Activated naive CD8-positive, alpha-beta T cell (primary cell): ENCODE data around the gene CHST3.
"Not testable (repeated sequence)": the region's sequence is repeated elsewhere in the genome, so short reads cannot be mapped to it uniquely, and the experiment has no call there.

Experiments used
- H3K27ac Mint-ChIP-seq: one replicate; pipeline ENCODE4 v1.8.0; 2021; ENCODE audit warnings: mixed read lengths
- H3K27me3 Mint-ChIP-seq: one replicate; pipeline ENCODE4 v1.8.0; 2021; ENCODE audit warnings: mixed read lengths
- H3K36me3 Mint-ChIP-seq: one replicate; pipeline ENCODE4 v1.8.0; 2021; ENCODE audit warnings: mixed read lengths
- H3K4me1 Mint-ChIP-seq: one replicate; pipeline ENCODE4 v1.8.0; 2021; ENCODE audit warnings: low read depth, mixed read lengths
- H3K4me3 Mint-ChIP-seq: one replicate; pipeline ENCODE4 v1.8.0; 2021; ENCODE audit warnings: mild to moderate bottlenecking, mixed read lengths
- H3K9me3 Mint-ChIP-seq: one replicate; pipeline ENCODE4 v1.8.0; 2021; ENCODE audit warnings: low read depth, mixed read lengths

Gene CHST3

GRCh38 chr10:71964098-71964742 is at the start of gene CHST3:
Gene CHST3, plus strand, starts transcription at chr10:71964395. Its CDS starts 41,448 bp downstream, at chr10:72005843.
- Mint-ChIP-seq H3K27ac (peak within 1 kb of the TSS; percentile 84), H3K27me3 (peaks cover 8% of the 10 kb centered on the region), H3K36me3 (no peaks in the 10 kb centered on the region), H3K4me3 (peak within 1 kb of the TSS; percentile 84), H3K9me3 (no peaks in the 10 kb centered on the region), H3K4me1 (peaks cover 15% of the 10 kb centered on the region)

- H3K4me1 Mint-ChIP-seq = no peaks in the 10 kb centered on the region
- H3K27ac Mint-ChIP-seq = no peak overlapping the region
- no peaks in the 10 kb centered on the region for H3K27me3 Mint-ChIP-seq
- peaks cover 6% of the 10 kb centered on the region for H3K36me3 Mint-ChIP-seq
- no peak overlapping the region for H3K4me3 Mint-ChIP-seq
- no peaks in the 10 kb centered on the region for H3K9me3 Mint-ChIP-seq
These were observed 47.4 kb upstream of the CHST3 start for GRCh38 chr10:71916827-71917226.

GRCh38 chr10:71918992-71919391 is 45.2 kb upstream of the CHST3 start:
- Mint-ChIP-seq H3K9me3 (no peaks in the 10 kb centered on the region), H3K27ac (no peak overlapping the region), H3K4me3 (no peak overlapping the region), H3K27me3 (no peaks in the 10 kb centered on the region), H3K4me1 (no peaks in the 10 kb centered on the region), H3K36me3 (peaks cover 4% of the 10 kb centered on the region)

- not testable (repeated sequence) for H3K27ac Mint-ChIP-seq, H3K4me1 Mint-ChIP-seq, H3K27me3 Mint-ChIP-seq, H3K4me3 Mint-ChIP-seq, H3K9me3 Mint-ChIP-seq, H3K36me3 Mint-ChIP-seq
These were observed 44.1 kb upstream of the CHST3 start for GRCh38 chr10:71919956-71920539.

- no peaks in the 10 kb centered on the region for H3K27me3 Mint-ChIP-seq
- no peak overlapping the region for H3K4me3 Mint-ChIP-seq
- H3K27ac Mint-ChIP-seq = no peak overlapping the region
- no peaks in the 10 kb centered on the region for H3K4me1 Mint-ChIP-seq
- no peaks in the 10 kb centered on the region for H3K9me3 Mint-ChIP-seq
- H3K36me3 Mint-ChIP-seq = peaks cover 4% of the 10 kb centered on the region
These were observed 43.5 kb upstream of the CHST3 start for GRCh38 chr10:71920540-71921323.

- Mint-ChIP-seq H3K9me3 (no peaks in the 10 kb centered on the region), H3K4me1 (no peaks in the 10 kb centered on the region), H3K27me3 (no peaks in the 10 kb centered on the region), H3K36me3 (peaks cover 3% of the 10 kb centered on the region), H3K4me3 (no peak overlapping the region), H3K27ac (no peak overlapping the region)
These were observed 42.7 kb upstream of the CHST3 start for GRCh38 chr10:71921324-71922027.

- H3K4me3 Mint-ChIP-seq = no peak overlapping the region
- H3K4me1 Mint-ChIP-seq = no peaks in the 10 kb centered on the region
- H3K27ac Mint-ChIP-seq = no peak overlapping the region
- no peaks in the 10 kb centered on the region for H3K36me3 Mint-ChIP-seq
- no peaks in the 10 kb centered on the region for H3K9me3 Mint-ChIP-seq
- no peaks in the 10 kb centered on the region for H3K27me3 Mint-ChIP-seq
These were observed 41.0 kb upstream of the CHST3 start for GRCh38 chr10:71923138-71923692.

GRCh38 chr10:71924771-71925170 is 39.4 kb upstream of the CHST3 start:
- Mint-ChIP-seq H3K27ac (no peak overlapping the region), H3K36me3 (no peaks in the 10 kb centered on the region), H3K9me3 (no peaks in the 10 kb centered on the region), H3K27me3 (no peaks in the 10 kb centered on the region), H3K4me1 (no peaks in the 10 kb centered on the region), H3K4me3 (no peak overlapping the region)

- Mint-ChIP-seq H3K9me3 (peaks cover under 1% of the 10 kb centered on the region), H3K4me3 (no peak overlapping the region), H3K27me3 (no peaks in the 10 kb centered on the region), H3K27ac (no peak overlapping the region), H3K36me3 (peaks cover under 1% of the 10 kb centered on the region), H3K4me1 (peaks cover 4% of the 10 kb centered on the region)
These were observed 37.0 kb upstream of the CHST3 start for GRCh38 chr10:71927159-71927558.

GRCh38 chr10:71927776-71928592 is 36.2 kb upstream of the CHST3 start:
- Mint-ChIP-seq H3K36me3 (peaks cover 2% of the 10 kb centered on the region), H3K27me3 (no peaks in the 10 kb centered on the region), H3K27ac (no peak overlapping the region), H3K4me3 (no peak overlapping the region), H3K9me3 (peaks cover 3% of the 10 kb centered on the region), H3K4me1 (peaks cover 11% of the 10 kb centered on the region)

- H3K9me3 Mint-ChIP-seq = peaks cover 3% of the 10 kb centered on the region
- no peak overlapping the region for H3K27ac Mint-ChIP-seq
- H3K36me3 Mint-ChIP-seq = peaks cover 5% of the 10 kb centered on the region
- H3K27me3 Mint-ChIP-seq = no peaks in the 10 kb centered on the region
- H3K4me1 Mint-ChIP-seq = peaks cover 39% of the 10 kb centered on the region
- no peak overlapping the region for H3K4me3 Mint-ChIP-seq
These were observed 32.9 kb upstream of the CHST3 start for GRCh38 chr10:71931295-71931694.

GRCh38 chr10:71933651-71934050 is 30.5 kb upstream of the CHST3 start:
- Mint-ChIP-seq H3K36me3 (peaks cover 5% of the 10 kb centered on the region), H3K4me3 (peak overlapping the region; percentile 72), H3K9me3 (peaks cover 3% of the 10 kb centered on the region), H3K27ac (peak overlapping the region; percentile 94), H3K27me3 (no peaks in the 10 kb centered on the region), H3K4me1 (peaks cover 45% of the 10 kb centered on the region)

- Mint-ChIP-seq H3K4me1 (peaks cover 42% of the 10 kb centered on the region), H3K9me3 (peaks cover 4% of the 10 kb centered on the region), H3K27me3 (no peaks in the 10 kb centered on the region), H3K4me3 (no peak overlapping the region), H3K27ac (no peak overlapping the region), H3K36me3 (peaks cover 5% of the 10 kb centered on the region)
These were observed 26.0 kb upstream of the CHST3 start for GRCh38 chr10:71938211-71938610.

GRCh38 chr10:71939304-71939703 is 24.9 kb upstream of the CHST3 start:
- Mint-ChIP-seq H3K9me3 (peaks cover 4% of the 10 kb centered on the region), H3K36me3 (peaks cover 3% of the 10 kb centered on the region), H3K4me3 (no peak overlapping the region), H3K27ac (no peak overlapping the region), H3K4me1 (peaks cover 33% of the 10 kb centered on the region), H3K27me3 (no peaks in the 10 kb centered on the region)
